ENCODE measurements around the gene CDH22. TPM values are rescaled to one million over a fixed set of nuclear protein-coding genes. Genes with fewer than 3 reads are reported as not detected.

The CDH22 gene
- total and polyA plus RNA-seq, 7 experiments from 2014 or later = not detected

GRCh38 chr20:46330831-46331371 is 22.6 kb upstream of the CDH22 start:
- H3K4me1 Mint-ChIP-seq = peaks cover 0 to 3% (median 0%) of the 10 kb centered on the region in 7 donors
- no peaks in the 10 kb centered on the region for H3K4me1 ChIP-seq (ENCODE audit: control insufficient read depth in 2 of 2, insufficient read depth in 2 of 2, low read length in 2 of 2)
- H3K9me3 Mint-ChIP-seq = no peaks in the 10 kb centered on the region
- H3K4me3 Mint-ChIP-seq = no peak overlapping the region
- H3K36me3 ChIP-seq (ENCODE audit: control insufficient read depth in 2 of 3, insufficient read depth in 3 of 3, low read length in 3 of 3) = no peaks in the 10 kb centered on the region
- no peaks in the 10 kb centered on the region for H3K36me3 Mint-ChIP-seq
- ChIA-PET CTCF (no interaction called here), POLR2A (no interaction called here)
- intact Hi-C loops (cut with micrococcal nuclease) = no loop called here
- ATAC-seq (no peak), DNase-seq (no peak)
- no peaks in the 10 kb centered on the region for H3K9me3 ChIP-seq (ENCODE audit: control insufficient read depth in 2 of 3, low read length in 3 of 3)
- no peak overlapping the region for H3K27ac Mint-ChIP-seq
- H3K27me3 Mint-ChIP-seq = peaks cover 7 to 33% (median 16%) of the 10 kb centered on the region in 5 donors
- H3K27ac ChIP-seq (ENCODE audit: low read depth, low read length) = no peak overlapping the region
- no peak overlapping the region for H3K4me3 ChIP-seq (ENCODE audit: low read length)
- peaks cover 0 to 3% of the 10 kb centered on the region in 2 donors for H3K27me3 ChIP-seq (ENCODE audit: control insufficient read depth in 2 of 2, insufficient read depth in 2 of 2, low read length in 2 of 2)

- CTCF ChIA-PET = no interaction called here
- Mint-ChIP-seq H3K27ac (no peak overlapping the region), H3K36me3 (no peaks in the 10 kb centered on the region), H3K4me1 (peaks cover 0 to 3% (median 0%) of the 10 kb centered on the region in 7 donors), H3K4me3 (no peak overlapping the region), H3K9me3 (no peaks in the 10 kb centered on the region), H3K27me3 (peaks cover 7 to 28% (median 12%) of the 10 kb centered on the region in 5 donors)
- Histone ChIP-seq H3K9me3 (ENCODE audit: control insufficient read depth in 2 of 3, low read length in 3 of 3) (no peaks in the 10 kb centered on the region), H3K27ac (ENCODE audit: low read depth, low read length) (no peak overlapping the region), H3K36me3 (ENCODE audit: control insufficient read depth in 2 of 3, insufficient read depth in 3 of 3, low read length in 3 of 3) (no peaks in the 10 kb centered on the region), H3K4me3 (ENCODE audit: low read length) (no peak overlapping the region), H3K27me3 (ENCODE audit: control insufficient read depth in 2 of 2, insufficient read depth in 2 of 2, low read length in 2 of 2) (peaks cover 0 to 3% of the 10 kb centered on the region in 2 donors), H3K4me1 (ENCODE audit: control insufficient read depth in 2 of 2, insufficient read depth in 2 of 2, low read length in 2 of 2) (no peaks in the 10 kb centered on the region)
- no peak for ATAC-seq
- POLR2A ChIA-PET = no interaction called here
- DNase-seq = no peak
- intact Hi-C loops (cut with micrococcal nuclease) = no loop called here
Measured at GRCh38 chr20:46330072-46330763, 21.9 kb upstream of the CDH22 start.

DNA sequence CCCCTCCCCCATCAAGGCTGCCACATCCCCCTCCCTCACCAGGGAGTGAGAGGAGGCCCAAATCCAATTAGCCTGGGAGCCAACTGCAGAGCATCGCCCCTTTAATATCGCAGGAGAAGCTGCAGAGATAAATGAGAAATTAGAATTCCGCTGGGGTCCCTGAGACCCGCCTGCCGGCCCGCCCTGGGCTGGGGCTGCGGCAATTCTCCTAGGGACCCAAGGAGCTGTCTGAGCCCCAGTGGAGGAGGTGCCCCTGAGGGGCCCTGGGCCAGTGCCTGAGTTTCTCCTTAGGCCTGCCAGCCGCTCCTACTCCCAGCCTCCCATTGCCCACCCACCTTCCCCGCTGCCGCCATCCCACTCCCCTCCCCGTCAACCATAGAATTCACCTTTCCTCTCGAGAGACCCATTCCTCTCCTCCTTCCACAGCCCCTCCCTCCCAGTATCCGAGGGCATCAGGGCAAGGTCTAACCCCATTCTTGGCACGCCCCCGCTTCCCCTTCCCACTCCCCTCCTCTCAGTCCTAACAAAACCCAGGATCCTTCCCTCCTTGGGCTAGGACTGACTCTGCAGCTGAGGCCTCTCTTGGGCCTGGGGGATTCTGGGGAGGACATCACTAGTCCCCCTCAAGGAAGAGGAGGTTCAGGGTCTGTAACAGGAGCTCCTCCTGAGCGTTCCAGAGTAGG is 20.0 kb upstream of the CDH22 start:
- Mint-ChIP-seq H3K27ac (no peak overlapping the region), H3K4me3 (no peak overlapping the region), H3K9me3 (no peaks in the 10 kb centered on the region), H3K36me3 (no peaks in the 10 kb centered on the region), H3K4me1 (peaks cover 0 to 5% (median 0%) of the 10 kb centered on the region in 7 donors), H3K27me3 (peaks cover 7 to 26% (median 11%) of the 10 kb centered on the region in 5 donors)
- ChIA-PET CTCF (no interaction called here), POLR2A (no interaction called here)
- Histone ChIP-seq H3K4me1 (ENCODE audit: control insufficient read depth in 2 of 2, insufficient read depth in 2 of 2, low read length in 2 of 2) (no peaks in the 10 kb centered on the region), H3K27ac (ENCODE audit: low read depth, low read length) (no peak overlapping the region), H3K4me3 (ENCODE audit: low read length) (no peak overlapping the region), H3K9me3 (ENCODE audit: control insufficient read depth in 2 of 3, low read length in 3 of 3) (no peaks in the 10 kb centered on the region), H3K27me3 (ENCODE audit: control insufficient read depth in 2 of 2, insufficient read depth in 2 of 2, low read length in 2 of 2) (no peaks in the 10 kb centered on the region), H3K36me3 (ENCODE audit: control insufficient read depth in 2 of 3, insufficient read depth in 3 of 3, low read length in 3 of 3) (no peaks in the 10 kb centered on the region)
- no peak for DNase-seq
- intact Hi-C loops (cut with micrococcal nuclease) = no loop called here
- ATAC-seq = no peak

DNA sequence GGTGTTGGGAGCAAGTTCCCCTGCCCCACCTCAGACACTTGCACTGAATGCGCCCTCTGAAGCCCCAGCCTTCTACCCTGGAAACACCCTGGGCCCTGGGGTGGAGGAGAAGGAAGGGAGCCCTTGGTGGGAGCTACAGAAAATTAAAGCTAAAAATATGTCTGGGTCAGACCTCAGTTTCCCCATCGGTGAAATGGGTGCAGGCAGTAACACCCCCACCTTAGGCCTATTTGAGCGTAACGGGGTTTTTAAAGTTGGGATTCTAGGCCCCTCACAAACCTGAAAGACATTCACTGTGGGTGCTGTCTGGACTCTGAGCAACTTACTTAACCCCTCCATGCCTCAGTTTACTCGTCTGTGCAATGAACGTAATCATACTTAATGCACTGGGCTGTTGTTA is 19.3 kb upstream of the CDH22 start:
- ATAC-seq (no peak), DNase-seq (no peak)
- Histone ChIP-seq H3K4me1 (ENCODE audit: control insufficient read depth in 2 of 2, insufficient read depth in 2 of 2, low read length in 2 of 2) (no peaks in the 10 kb centered on the region), H3K9me3 (ENCODE audit: control insufficient read depth in 2 of 3, low read length in 3 of 3) (no peaks in the 10 kb centered on the region), H3K27me3 (ENCODE audit: control insufficient read depth in 2 of 2, insufficient read depth in 2 of 2, low read length in 2 of 2) (no peaks in the 10 kb centered on the region), H3K36me3 (ENCODE audit: control insufficient read depth in 2 of 3, insufficient read depth in 3 of 3, low read length in 3 of 3) (no peaks in the 10 kb centered on the region), H3K4me3 (ENCODE audit: low read length) (no peak overlapping the region), H3K27ac (ENCODE audit: low read depth, low read length) (no peak overlapping the region)
- H3K36me3 Mint-ChIP-seq = no peaks in the 10 kb centered on the region
- no peak overlapping the region for H3K27ac Mint-ChIP-seq
- intact Hi-C loops (cut with micrococcal nuclease) = no loop called here
- CTCF ChIA-PET = no interaction called here
- H3K9me3 Mint-ChIP-seq = no peaks in the 10 kb centered on the region
- H3K4me3 Mint-ChIP-seq = no peak overlapping the region
- H3K4me1 Mint-ChIP-seq = peaks cover 0 to 5% (median 0%) of the 10 kb centered on the region in 7 donors
- peaks cover 7 to 29% (median 11%) of the 10 kb centered on the region in 5 donors for H3K27me3 Mint-ChIP-seq
- POLR2A ChIA-PET = no interaction called here

DNA sequence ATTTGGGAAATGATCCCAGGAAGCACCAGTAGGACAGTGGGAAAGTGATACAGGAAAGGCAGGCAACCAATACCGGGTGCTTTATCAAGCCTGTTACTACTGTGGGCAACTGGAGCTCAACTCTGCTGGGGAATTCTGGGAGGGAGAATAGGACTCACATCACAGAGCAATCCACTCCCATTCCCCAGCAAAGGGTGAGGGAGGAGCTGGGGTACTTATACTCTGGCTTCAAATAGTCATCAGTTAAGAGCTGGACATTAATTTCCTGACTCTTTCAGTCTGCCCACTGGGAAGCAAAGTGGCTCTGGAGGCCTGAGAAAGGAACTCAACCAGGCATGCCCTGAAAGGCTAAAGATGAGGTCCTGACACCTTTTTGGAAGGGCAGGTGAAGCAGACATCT is 17.5 kb upstream of the CDH22 start:
- Mint-ChIP-seq H3K36me3 (no peaks in the 10 kb centered on the region), H3K9me3 (no peaks in the 10 kb centered on the region), H3K27ac (no peak overlapping the region), H3K27me3 (peaks cover 14 to 29% (median 15%) of the 10 kb centered on the region in 5 donors), H3K4me1 (peaks cover 0 to 5% (median 0%) of the 10 kb centered on the region in 7 donors), H3K4me3 (no peak overlapping the region)
- ATAC-seq (no peak), DNase-seq (no peak)
- H3K4me3 ChIP-seq (ENCODE audit: low read length) = no peak overlapping the region
- intact Hi-C loops (cut with micrococcal nuclease) = no loop called here
- POLR2A ChIA-PET = no interaction called here
- H3K4me1 ChIP-seq (ENCODE audit: control insufficient read depth in 2 of 2, insufficient read depth in 2 of 2, low read length in 2 of 2) = no peaks in the 10 kb centered on the region
- H3K9me3 ChIP-seq (ENCODE audit: control insufficient read depth in 2 of 3, low read length in 3 of 3) = no peaks in the 10 kb centered on the region
- no peaks in the 10 kb centered on the region for H3K36me3 ChIP-seq (ENCODE audit: control insufficient read depth in 2 of 3, insufficient read depth in 3 of 3, low read length in 3 of 3)
- H3K27me3 ChIP-seq (ENCODE audit: control insufficient read depth in 2 of 2, insufficient read depth in 2 of 2, low read length in 2 of 2) = no peaks in the 10 kb centered on the region
- CTCF ChIA-PET = no interaction called here
- H3K27ac ChIP-seq (ENCODE audit: low read depth, low read length) = no peak overlapping the region

DNA sequence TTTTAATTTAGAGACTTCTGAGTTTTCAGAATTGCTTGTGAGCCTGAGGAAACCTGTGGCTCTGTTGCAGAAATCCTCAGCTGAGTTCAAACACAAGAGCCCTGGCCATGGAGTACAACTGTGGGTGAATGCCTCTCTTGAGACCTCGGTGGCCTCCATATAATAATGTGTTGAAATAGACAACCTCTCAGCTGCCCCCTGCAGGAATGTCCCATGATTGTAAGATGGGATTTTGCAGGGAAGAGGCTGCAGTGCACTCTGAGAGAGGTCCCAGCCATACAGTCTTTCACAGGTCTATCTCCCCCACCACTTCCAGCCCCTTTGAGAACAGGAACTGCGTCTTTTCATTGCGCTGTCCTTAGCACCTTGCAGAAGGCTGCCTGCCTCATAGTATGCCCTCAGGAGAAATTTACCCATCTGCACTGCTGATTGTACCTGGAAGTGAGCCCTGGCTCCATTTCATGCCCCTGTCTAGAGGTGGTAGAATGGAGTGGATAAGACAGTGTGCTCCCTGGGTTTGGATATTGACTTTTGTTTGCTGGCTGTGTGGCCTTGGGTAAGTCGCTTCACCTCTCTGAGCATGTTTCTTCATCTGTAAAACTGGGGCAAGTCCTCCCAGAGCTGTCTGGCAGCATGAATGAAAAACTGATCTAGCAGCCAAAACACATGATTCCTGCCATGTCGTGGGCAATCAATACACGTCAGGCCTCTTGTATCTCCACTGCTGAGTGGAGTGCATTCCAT is 16.8 kb upstream of the CDH22 start:
- no peak for DNase-seq

More for the DNA sequence above, 16.8 kb upstream of the CDH22 start:
- peaks cover 15 to 27% (median 16%) of the 10 kb centered on the region in 5 donors for H3K27me3 Mint-ChIP-seq
- ChIA-PET POLR2A (no interaction called here), CTCF (no interaction called here)
- no peaks in the 10 kb centered on the region for H3K9me3 ChIP-seq (ENCODE audit: control insufficient read depth in 2 of 3, low read length in 3 of 3)
- no peaks in the 10 kb centered on the region for H3K27me3 ChIP-seq (ENCODE audit: control insufficient read depth in 2 of 2, insufficient read depth in 2 of 2, low read length in 2 of 2)
- H3K27ac Mint-ChIP-seq = no peak overlapping the region
- H3K36me3 Mint-ChIP-seq = no peaks in the 10 kb centered on the region
- peaks cover 0 to 5% (median 0%) of the 10 kb centered on the region in 7 donors for H3K4me1 Mint-ChIP-seq
- no peaks in the 10 kb centered on the region for H3K36me3 ChIP-seq (ENCODE audit: control insufficient read depth in 2 of 3, insufficient read depth in 3 of 3, low read length in 3 of 3)
- ATAC-seq = peak; percentile 47
- H3K4me1 ChIP-seq (ENCODE audit: control insufficient read depth in 2 of 2, insufficient read depth in 2 of 2, low read length in 2 of 2) = no peaks in the 10 kb centered on the region
- no peaks in the 10 kb centered on the region for H3K9me3 Mint-ChIP-seq
- intact Hi-C loops (cut with micrococcal nuclease) = no loop called here
- H3K4me3 ChIP-seq (ENCODE audit: low read length) = no peak overlapping the region
- H3K27ac ChIP-seq (ENCODE audit: low read depth, low read length) = no peak overlapping the region
- no peak overlapping the region for H3K4me3 Mint-ChIP-seq

All from naive thymus-derived CD4-positive, alpha-beta T cell (primary cell).